BLaER1 treated with 17β-estradiol and CSF1 and Interleukin-3, amounts not matched to agents 10 nM and 100 nM (cell line): ENCODE measurements around the gene CHST15.

Source experiments
- H3K27ac ChIP-seq, 11 experiments: shearing (Covaris generic); formaldehyde crosslinking; 2 replicates each; pipeline ENCODE4 v1.8.1; 2022
- H3K27me3 ChIP-seq, 11 experiments: shearing (Covaris generic); formaldehyde crosslinking; 2 replicates each; pipeline ENCODE4 v1.8.1; 2022
- H3K36me3 ChIP-seq, 11 experiments: shearing (Covaris generic); formaldehyde crosslinking; 2 replicates each; pipeline ENCODE4 v1.8.1; 2022
- H3K4me1 ChIP-seq, 10 experiments: shearing (Covaris generic); formaldehyde crosslinking; 2 replicates each; pipeline ENCODE4 v1.8.1; 2022
- H3K4me2 ChIP-seq, 11 experiments: shearing (Covaris generic); formaldehyde crosslinking; 2 replicates each; pipeline ENCODE4 v1.8.1; 2022
- H3K4me3 ChIP-seq, 10 experiments: shearing (Covaris generic); formaldehyde crosslinking; 2 replicates each; pipeline ENCODE4 v1.8.1; 2022
- H3K9ac ChIP-seq, 11 experiments: shearing (Covaris generic); formaldehyde crosslinking; 2 replicates each; pipeline ENCODE4 v1.8.1; 2022
- H3K9me3 ChIP-seq, 11 experiments: shearing (Covaris generic); formaldehyde crosslinking; replicated peaks in 1 of 11; 2 replicates each; pipeline ENCODE4 v1.8.1; 2022
- H4K20me1 ChIP-seq, 11 experiments: shearing (Covaris generic); formaldehyde crosslinking; 2 replicates each; pipeline ENCODE4 v1.8.1; 2022
- Cebpa-rat ChIP-seq, 11 experiments: shearing (Covaris generic); IDR thresholded peaks; 2 replicates each; pipeline ENCODE4 v1.8.1; 2022

The CHST15 gene

DNA sequence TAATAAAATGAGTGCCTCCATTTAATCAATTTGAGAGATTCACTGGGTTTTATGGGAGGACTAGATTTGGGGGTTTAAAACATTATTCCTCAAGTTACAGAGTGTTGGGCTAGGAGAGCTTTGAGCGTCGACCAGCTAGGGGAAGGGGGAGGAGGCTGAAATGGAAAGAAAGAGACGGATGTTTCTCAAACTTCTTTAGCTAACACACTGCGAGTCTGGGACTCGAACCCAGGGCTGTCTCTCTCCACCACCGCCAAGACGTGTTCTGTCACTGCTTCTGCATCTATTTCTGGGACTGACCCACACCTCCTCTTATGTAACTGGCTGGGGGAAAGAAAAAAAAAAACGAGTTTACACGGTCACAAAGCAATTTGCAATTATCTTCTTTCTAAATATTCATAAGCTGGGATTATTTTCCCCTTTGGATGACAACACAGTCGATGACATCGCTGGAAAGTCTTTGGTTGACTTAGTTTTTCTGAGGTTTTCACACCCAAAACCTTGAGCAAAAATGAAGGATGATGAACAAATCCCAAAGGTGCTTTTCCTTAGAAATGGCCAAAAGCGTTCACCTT, 27.2 kb downstream of the CHST15 start:
- peak overlapping the region; percentile 65 to 80 (median 72); a peak in 19 of 22 replicates for H3K9ac ChIP-seq
- peak overlapping the region in 1 of 10 experiments; percentile 10; a peak in 3 of 20 replicates for H3K4me3 ChIP-seq

DNA sequence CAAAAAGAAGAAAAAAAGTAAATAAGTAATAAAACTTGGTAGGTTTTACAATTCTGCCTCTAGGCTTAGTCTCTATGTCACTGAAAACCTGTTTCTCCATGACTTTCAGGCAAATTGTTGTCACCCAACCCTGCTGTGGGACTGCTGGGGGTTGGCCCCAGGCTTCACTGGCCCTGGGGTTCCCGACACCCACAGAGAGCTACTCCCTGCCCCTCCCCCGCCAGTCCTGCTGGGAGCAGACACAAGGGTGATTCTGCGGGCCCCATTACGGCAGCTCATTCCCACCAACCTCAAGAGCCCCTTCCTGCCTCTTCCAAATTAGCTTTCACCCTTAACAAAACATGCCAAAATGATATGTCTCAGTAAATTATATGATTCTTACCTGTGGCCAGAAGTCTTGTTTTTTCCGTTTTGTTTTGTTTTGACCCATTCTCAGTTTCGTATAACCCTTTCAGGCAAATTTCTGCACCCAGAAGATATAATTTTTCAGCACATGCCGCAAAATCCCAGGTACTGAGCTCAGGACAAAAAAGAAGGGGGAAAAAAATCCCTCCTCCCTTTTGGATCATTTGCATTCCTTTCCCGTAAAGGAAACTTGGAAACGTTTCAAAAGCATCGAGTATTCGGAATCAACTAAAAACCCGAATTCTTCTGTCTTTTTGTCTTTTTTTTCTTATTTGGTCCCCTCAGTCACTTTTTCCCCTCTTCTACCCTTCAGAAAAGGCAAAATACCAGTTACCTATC, 27.8 kb downstream of the CHST15 start:
- TF ChIP-seq Cebpa-rat (IDR thresholded peaks at IDR 0.05): no peak
- H3K36me3 ChIP-seq: peaks cover 50 to 82% (median 59%) of the 10 kb centered on the region in 11 experiments
- H3K27me3 ChIP-seq: no peaks in the 10 kb centered on the region
- H3K4me1 ChIP-seq: peaks cover 83 to 100% (median 92%) of the 10 kb centered on the region in 10 experiments
- peak overlapping the region; percentile 65 to 80 (median 72) for H3K9ac ChIP-seq
- H3K27ac ChIP-seq: peak overlapping the region; percentile 52 to 99 (median 83); a peak in 21 of 22 replicates
- peak overlapping the region; percentile 89 to 100 (median 97) for H3K4me2 ChIP-seq
- peaks cover 5 to 100% (median 49%) of the 10 kb centered on the region in 11 experiments; a peak in 17 of 22 replicates for H4K20me1 ChIP-seq
- H3K4me3 ChIP-seq: peak overlapping the region in 6 of 10 experiments; percentile 10 to 60 (median 24); a peak in 8 of 20 replicates
- H3K9me3 ChIP-seq: no peaks in the 10 kb centered on the region

More for the DNA sequence above, 27.2 kb downstream of the CHST15 start:
- H4K20me1 ChIP-seq: peaks cover 4 to 100% (median 53%) of the 10 kb centered on the region in 11 experiments; a peak in 17 of 22 replicates
- H3K4me2 ChIP-seq: peak overlapping the region; percentile 89 to 100 (median 97)
- peaks cover 43 to 82% (median 58%) of the 10 kb centered on the region in 11 experiments for H3K36me3 ChIP-seq
- peaks cover 89 to 100% (median 96%) of the 10 kb centered on the region in 10 experiments for H3K4me1 ChIP-seq
- no peaks in the 10 kb centered on the region for H3K27me3 ChIP-seq
- no peak for TF ChIP-seq Cebpa-rat (IDR thresholded peaks at IDR 0.05)
- peak overlapping the region; percentile 52 to 99 (median 83); a peak in 21 of 22 replicates for H3K27ac ChIP-seq
- H3K9me3 ChIP-seq: no peaks in the 10 kb centered on the region

DNA sequence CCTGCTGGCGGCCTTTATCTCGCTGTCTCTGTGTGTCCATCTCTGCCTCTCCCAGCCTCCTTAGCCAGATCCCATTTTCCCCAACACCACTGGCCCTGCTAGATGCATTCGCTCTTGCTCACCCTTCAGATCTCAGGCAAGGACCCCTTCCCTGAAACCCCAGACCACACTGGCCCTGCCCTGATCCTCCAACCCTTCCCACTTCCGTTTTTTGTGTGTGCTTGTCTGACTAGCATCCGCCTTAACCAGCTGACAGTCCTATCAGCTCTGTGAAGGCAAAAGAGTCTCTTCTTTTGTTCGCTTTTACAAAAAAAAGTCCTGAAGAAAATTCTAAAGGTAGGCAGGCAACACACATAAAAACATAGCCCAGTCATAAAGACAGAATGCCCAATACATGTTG, 28.7 kb downstream of the CHST15 start:
- H4K20me1 ChIP-seq: peaks cover 10 to 100% (median 49%) of the 10 kb centered on the region in 11 experiments; a peak in 17 of 22 replicates
- H3K4me3 ChIP-seq: peak overlapping the region in 6 of 10 experiments; percentile 5 to 60 (median 33); a peak in 6 of 20 replicates
- H3K27ac ChIP-seq: peak overlapping the region; percentile 52 to 99 (median 83); a peak in 21 of 22 replicates
- H3K36me3 ChIP-seq: peaks cover 50 to 82% (median 59%) of the 10 kb centered on the region in 11 experiments
- H3K27me3 ChIP-seq: no peaks in the 10 kb centered on the region
- peak overlapping the region; percentile 65 to 80 (median 72); a peak in 21 of 22 replicates for H3K9ac ChIP-seq
- no peaks in the 10 kb centered on the region for H3K9me3 ChIP-seq
- peak overlapping the region; percentile 89 to 100 (median 97) for H3K4me2 ChIP-seq
- peaks cover 81 to 100% (median 92%) of the 10 kb centered on the region in 10 experiments for H3K4me1 ChIP-seq
- no peak for TF ChIP-seq Cebpa-rat (IDR thresholded peaks at IDR 0.05)

DNA sequence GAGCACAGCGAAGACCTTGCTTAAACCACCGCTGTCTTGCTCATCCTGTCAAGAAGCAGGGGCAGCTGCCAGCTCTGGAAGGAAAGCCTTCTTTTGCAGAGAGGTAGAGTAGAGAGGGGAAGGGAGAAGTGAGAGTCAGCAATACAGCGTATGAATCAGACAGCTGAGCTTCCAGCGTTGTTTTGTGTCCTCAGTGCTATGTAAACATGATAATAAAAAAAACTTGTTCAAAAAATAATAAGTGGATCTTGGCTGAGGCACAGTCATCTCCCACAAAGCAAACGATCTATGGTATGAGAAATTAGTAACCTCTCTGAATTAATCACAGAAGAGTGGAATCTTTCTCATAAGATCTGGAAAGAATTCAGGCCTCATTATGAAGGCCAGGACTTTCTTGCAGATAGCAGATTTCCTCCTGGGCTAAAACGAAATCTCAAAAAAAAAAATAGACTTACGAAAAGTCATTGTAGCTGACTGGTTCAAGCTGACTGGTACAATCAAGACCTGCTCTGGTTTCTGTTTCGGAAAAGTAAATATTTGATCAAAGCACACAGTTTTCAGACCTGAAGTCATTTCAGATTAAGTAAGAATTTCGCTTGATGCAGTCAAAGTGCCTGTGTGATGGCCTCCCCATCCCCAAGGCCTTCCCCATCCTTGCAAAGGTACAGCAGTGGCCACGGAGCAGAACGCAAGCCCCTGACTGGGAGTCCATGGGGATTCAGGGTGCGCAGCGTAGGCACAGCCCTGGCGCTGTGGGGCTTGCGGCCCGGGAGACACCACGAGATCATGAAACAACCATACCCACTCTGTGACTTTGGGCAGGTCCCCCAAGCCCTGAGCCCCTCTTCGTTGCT, 29.4 kb downstream of the CHST15 start:
- Histone ChIP-seq H3K36me3 (peaks cover 51 to 82% (median 63%) of the 10 kb centered on the region in 11 experiments), H3K9ac (peak overlapping the region; percentile 38 to 80 (median 71)), H3K27me3 (no peaks in the 10 kb centered on the region), H3K4me3 (peak overlapping the region in 7 of 10 experiments; percentile 2 to 60 (median 38); a peak in 7 of 20 replicates), H3K27ac (peak overlapping the region; percentile 39 to 99 (median 83); a peak in 21 of 22 replicates), H3K4me2 (peak overlapping the region; percentile 89 to 100 (median 97)), H3K4me1 (peaks cover 81 to 100% (median 92%) of the 10 kb centered on the region in 10 experiments), H3K9me3 (no peaks in the 10 kb centered on the region), H4K20me1 (peaks cover 13 to 100% (median 49%) of the 10 kb centered on the region in 11 experiments; a peak in 18 of 22 replicates)
- TF ChIP-seq Cebpa-rat (IDR thresholded peaks at IDR 0.05): no peak

DNA sequence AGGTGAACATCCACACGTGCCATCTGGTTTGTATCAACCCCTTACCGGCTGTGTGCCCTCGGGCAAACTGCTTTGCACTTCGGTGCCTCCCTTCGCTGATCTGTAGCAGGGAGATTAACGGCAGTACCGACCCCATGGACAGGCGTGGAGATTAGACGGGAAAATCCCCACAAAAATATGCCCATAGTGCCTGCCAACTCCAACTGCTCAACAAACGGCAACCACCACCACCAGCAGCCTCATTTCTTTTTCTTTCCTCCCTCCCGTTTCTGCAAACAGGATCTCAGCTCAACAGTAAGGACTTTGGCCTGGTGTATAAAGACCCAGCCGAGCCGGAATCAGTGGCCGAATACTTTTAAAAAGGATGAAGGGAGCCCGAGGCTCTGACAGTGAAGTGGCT, 31.0 kb downstream of the CHST15 start:
- no peak for TF ChIP-seq Cebpa-rat (IDR thresholded peaks at IDR 0.05)
- peaks cover 19 to 100% (median 54%) of the 10 kb centered on the region in 11 experiments; a peak in 19 of 22 replicates for H4K20me1 ChIP-seq
- peak overlapping the region in 9 of 11 experiments; percentile 22 to 99 (median 86); a peak in 16 of 22 replicates for H3K27ac ChIP-seq
- peaks cover 56 to 85% (median 70%) of the 10 kb centered on the region in 11 experiments for H3K36me3 ChIP-seq
- H3K4me1 ChIP-seq: peaks cover 81 to 100% (median 92%) of the 10 kb centered on the region in 10 experiments
- H3K9ac ChIP-seq: peak overlapping the region in 1 of 11 experiments; percentile 13; a peak in 3 of 22 replicates
- H3K9me3 ChIP-seq: no peaks in the 10 kb centered on the region
- no peaks in the 10 kb centered on the region for H3K27me3 ChIP-seq
- H3K4me2 ChIP-seq: peak overlapping the region in 9 of 11 experiments; percentile 11 to 100 (median 97); a peak in 11 of 22 replicates
- H3K4me3 ChIP-seq: no peak overlapping the region

DNA sequence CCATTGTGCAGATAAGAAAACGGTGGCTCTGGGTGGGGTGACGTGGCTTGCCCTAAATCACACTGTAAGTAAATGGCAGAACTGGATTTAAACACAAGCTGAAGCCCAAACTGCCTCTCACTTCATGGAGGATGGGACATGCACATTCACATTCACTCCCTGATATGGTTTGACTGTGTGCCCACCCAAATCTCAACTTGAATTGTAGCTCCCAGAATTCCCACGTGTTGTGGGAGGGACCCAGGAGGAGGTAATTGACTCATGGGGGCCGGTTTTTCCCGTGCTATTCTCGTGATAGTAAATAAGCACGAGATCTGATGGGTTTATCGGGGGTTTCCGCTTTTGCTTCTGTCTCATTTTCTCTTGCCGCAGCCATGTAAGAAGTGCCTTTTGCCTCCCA, 32.4 kb downstream of the CHST15 start:
- no peaks in the 10 kb centered on the region for H3K27me3 ChIP-seq
- H3K36me3 ChIP-seq: peaks cover 59 to 90% (median 79%) of the 10 kb centered on the region in 11 experiments
- peaks cover 81 to 100% (median 92%) of the 10 kb centered on the region in 10 experiments for H3K4me1 ChIP-seq
- H3K9me3 ChIP-seq: peaks cover 0 to 9% (median 0%) of the 10 kb centered on the region in 11 experiments; a peak in 9 of 22 replicates
- H4K20me1 ChIP-seq: peaks cover 19 to 100% (median 65%) of the 10 kb centered on the region in 11 experiments; a peak in 19 of 22 replicates
- peak overlapping the region in 3 of 11 experiments; percentile 36 to 60 (median 46); a peak in 1 of 22 replicates for H3K4me2 ChIP-seq
- H3K27ac ChIP-seq: peak overlapping the region in 2 of 11 experiments; percentile 7 to 9; a peak in 1 of 22 replicates
- no peak overlapping the region for H3K9ac ChIP-seq
- no peak overlapping the region for H3K4me3 ChIP-seq
- no peak for TF ChIP-seq Cebpa-rat (IDR thresholded peaks at IDR 0.05)

DNA sequence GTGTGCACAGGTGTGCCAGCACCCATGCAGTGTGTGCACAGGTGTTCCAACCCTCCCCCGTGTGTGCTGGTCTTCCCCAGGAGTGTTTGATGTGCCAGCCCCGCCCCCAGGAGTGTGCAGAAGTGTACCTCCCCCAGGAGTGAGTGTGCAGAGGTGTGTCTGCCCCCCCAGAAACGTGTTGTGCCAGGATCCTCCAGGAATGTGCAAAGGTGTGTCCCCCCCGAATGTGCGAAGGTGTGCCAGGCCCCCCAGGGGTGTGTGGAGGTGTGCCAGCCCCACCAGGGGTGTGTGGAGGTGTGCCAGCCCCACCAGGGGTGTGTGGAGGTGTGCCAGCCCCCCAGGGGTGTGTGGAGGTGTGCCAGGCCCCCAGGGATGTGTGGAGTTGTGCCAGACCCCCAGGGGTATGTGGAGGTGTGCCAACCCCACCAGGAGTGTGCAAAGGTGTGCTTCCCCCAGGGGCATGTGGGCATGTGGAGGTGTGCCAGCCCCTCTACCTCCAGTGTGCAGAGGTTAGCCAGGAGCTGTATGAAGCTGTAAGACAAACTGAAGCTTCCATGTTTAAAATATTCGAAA, 33.2 kb downstream of the CHST15 start:
- Histone ChIP-seq H3K9me3 (peaks cover 0 to 17% (median 0%) of the 10 kb centered on the region in 11 experiments; a peak in 10 of 22 replicates), H3K27me3 (no peaks in the 10 kb centered on the region), H3K4me3 (no peak overlapping the region), H3K9ac (no peak overlapping the region), H3K27ac (peak overlapping the region in 2 of 11 experiments; percentile 14 to 22; a peak in 2 of 22 replicates), H3K36me3 (peaks cover 56 to 90% (median 80%) of the 10 kb centered on the region in 11 experiments), H3K4me2 (peak overlapping the region in 7 of 11 experiments; percentile 1 to 75 (median 36); a peak in 6 of 22 replicates), H3K4me1 (peaks cover 81 to 100% (median 92%) of the 10 kb centered on the region in 10 experiments), H4K20me1 (peaks cover 23 to 100% (median 73%) of the 10 kb centered on the region in 11 experiments; a peak in 19 of 22 replicates)
- TF ChIP-seq Cebpa-rat (IDR thresholded peaks at IDR 0.05): no peak
